ENCODE results near the gene ZNF394.

The ZNF394 gene

GRCh38 chr7:99452541-99452940 lies 47.5 kb downstream of the ZNF394 start:
- no peak overlapping the region for H3K4ac ChIP-seq (ENCODE audit: low read length)
- H3K79me1 ChIP-seq (ENCODE audit: low read depth, low read length): peaks cover 13% of the 10 kb centered on the region
- no peak overlapping the region for H3K4me3 ChIP-seq (ENCODE audit: low read length in 2 of 2)
- H3K18ac ChIP-seq (ENCODE audit: low read length): no peak overlapping the region
- no peak overlapping the region for H3K27ac ChIP-seq (replicated peaks; ENCODE audit: low read length)
- no peak overlapping the region for H3K4me2 ChIP-seq (ENCODE audit: insufficient read depth, low read length, poor library complexity, severe bottlenecking)
- no peaks in the 10 kb centered on the region for H3K27me3 ChIP-seq (ENCODE audit: control insufficient read depth in 3 of 3, insufficient read depth in 3 of 3, low read depth in 1 of 3, low read length in 3 of 3)
- H2BK5ac ChIP-seq (ENCODE audit: low read length): no peak overlapping the region
- no peak overlapping the region for H2AK5ac ChIP-seq (ENCODE audit: low read depth, low read length)
- no peak overlapping the region for H3K14ac ChIP-seq (ENCODE audit: low read length)
- H2BK12ac ChIP-seq (ENCODE audit: low read length): no peak overlapping the region
- H2BK120ac ChIP-seq (ENCODE audit: low read depth, low read length): no peak overlapping the region
- H3K36me3 ChIP-seq (replicated peaks in 1 of 2; ENCODE audit: control insufficient read depth in 2 of 2, insufficient read depth in 2 of 2, low read length in 2 of 2): peaks cover 84 to 99% of the 10 kb centered on the region in 2 donors
- H4K91ac ChIP-seq (ENCODE audit: low read depth, low read length, poor library complexity): no peak overlapping the region
- no peak overlapping the region for H3K9ac ChIP-seq (ENCODE audit: low read depth, low read length, poor library complexity)
- no CpG with 5 or more reads among the region's 13 CpGs for WGBS, 2 donors (ENCODE audit: extremely low coverage in 2 of 2, insufficient read length in 2 of 2, insufficient replicate concordance in 1 of 2)
- no peak overlapping the region for H2BK15ac ChIP-seq (ENCODE audit: low read length)
- no peaks in the 10 kb centered on the region for H3K9me3 ChIP-seq (replicated peaks in 1 of 2; ENCODE audit: control insufficient read depth in 2 of 2, insufficient read depth in 1 of 2, low read depth in 1 of 2, low read length in 2 of 2)
- H3K4me1 ChIP-seq (ENCODE audit: control insufficient read depth in 2 of 2, insufficient read depth in 1 of 2, low read depth in 1 of 2, low read length in 2 of 2): no peaks in the 10 kb centered on the region
- no peak overlapping the region for H4K8ac ChIP-seq (ENCODE audit: low read depth, low read length)
- DNase-seq (ENCODE audit: low spot score): no peak
- H3K23ac ChIP-seq (ENCODE audit: low read depth, low read length, poor library complexity): peak overlapping the region; percentile 48
- no peak overlapping the region for H2AFZ ChIP-seq (ENCODE audit: low read length)

- Histone ChIP-seq H3K27me3 (ENCODE audit: control insufficient read depth in 3 of 3, insufficient read depth in 3 of 3, low read depth in 1 of 3, low read length in 3 of 3) (no peaks in the 10 kb centered on the region), H3K4me2 (ENCODE audit: insufficient read depth, low read length, poor library complexity, severe bottlenecking) (no peak overlapping the region), H3K9ac (ENCODE audit: low read depth, low read length, poor library complexity) (no peak overlapping the region), H3K4me3 (ENCODE audit: low read length in 2 of 2) (no peak overlapping the region), H3K36me3 (replicated peaks in 1 of 2; ENCODE audit: control insufficient read depth in 2 of 2, insufficient read depth in 2 of 2, low read length in 2 of 2) (peaks cover 79 to 99% of the 10 kb centered on the region in 2 donors), H2AK5ac (ENCODE audit: low read depth, low read length) (no peak overlapping the region), H3K79me1 (ENCODE audit: low read depth, low read length) (peaks cover 10% of the 10 kb centered on the region), H3K18ac (ENCODE audit: low read length) (no peak overlapping the region), H4K8ac (ENCODE audit: low read depth, low read length) (no peak overlapping the region), H3K14ac (ENCODE audit: low read length) (no peak overlapping the region), H3K23ac (ENCODE audit: low read depth, low read length, poor library complexity) (peak overlapping the region; percentile 48), H3K4ac (ENCODE audit: low read length) (no peak overlapping the region), H2BK120ac (ENCODE audit: low read depth, low read length) (no peak overlapping the region), H2BK15ac (ENCODE audit: low read length) (no peak overlapping the region), H4K91ac (ENCODE audit: low read depth, low read length, poor library complexity) (no peak overlapping the region), H3K4me1 (ENCODE audit: control insufficient read depth in 2 of 2, insufficient read depth in 1 of 2, low read depth in 1 of 2, low read length in 2 of 2) (no peaks in the 10 kb centered on the region), H2BK5ac (ENCODE audit: low read length) (no peak overlapping the region), H3K27ac (replicated peaks; ENCODE audit: low read length) (no peak overlapping the region), H2AFZ (ENCODE audit: low read length) (no peak overlapping the region), H2BK12ac (ENCODE audit: low read length) (no peak overlapping the region), H3K9me3 (replicated peaks in 1 of 2; ENCODE audit: control insufficient read depth in 2 of 2, insufficient read depth in 1 of 2, low read depth in 1 of 2, low read length in 2 of 2) (no peaks in the 10 kb centered on the region)
- no CpG with 5 or more reads among the region's 8 CpGs for whole genome bisulfite sequencing, 2 donors (ENCODE audit: extremely low coverage in 2 of 2, insufficient read length in 2 of 2, insufficient replicate concordance in 1 of 2)
- DNase-seq (ENCODE audit: low spot score): no peak
Observed at GRCh38 chr7:99451936-99452335, 48.1 kb downstream of the ZNF394 start.

GRCh38 chr7:99449326-99449725 lies 50.8 kb downstream of the ZNF394 start:
- no peak overlapping the region for H4K8ac ChIP-seq (ENCODE audit: low read depth, low read length)
- H3K4ac ChIP-seq (ENCODE audit: low read length): no peak overlapping the region
- no peak overlapping the region for H3K18ac ChIP-seq (ENCODE audit: low read length)
- H3K4me3 ChIP-seq (ENCODE audit: low read length in 2 of 2): peak overlapping the region in 1 of 2 donors; percentile 3
- no peak for DNase-seq (ENCODE audit: low spot score)
- H3K79me1 ChIP-seq (ENCODE audit: low read depth, low read length): peaks cover 10% of the 10 kb centered on the region
- H3K4me2 ChIP-seq (ENCODE audit: insufficient read depth, low read length, poor library complexity, severe bottlenecking): no peak overlapping the region
- H2AFZ ChIP-seq (ENCODE audit: low read length): no peak overlapping the region
- H3K9me3 ChIP-seq (replicated peaks in 1 of 2; ENCODE audit: control insufficient read depth in 2 of 2, insufficient read depth in 1 of 2, low read depth in 1 of 2, low read length in 2 of 2): no peaks in the 10 kb centered on the region
- no peaks in the 10 kb centered on the region for H3K27me3 ChIP-seq (ENCODE audit: control insufficient read depth in 3 of 3, insufficient read depth in 3 of 3, low read depth in 1 of 3, low read length in 3 of 3)
- H2AK5ac ChIP-seq (ENCODE audit: low read depth, low read length): no peak overlapping the region
- H3K14ac ChIP-seq (ENCODE audit: low read length): no peak overlapping the region
- no peak overlapping the region for H2BK5ac ChIP-seq (ENCODE audit: low read length)
- no peak overlapping the region for H3K27ac ChIP-seq (replicated peaks; ENCODE audit: low read length)
- no peak overlapping the region for H2BK12ac ChIP-seq (ENCODE audit: low read length)
- peaks cover 75 to 97% of the 10 kb centered on the region in 2 donors for H3K36me3 ChIP-seq (replicated peaks in 1 of 2; ENCODE audit: control insufficient read depth in 2 of 2, insufficient read depth in 2 of 2, low read length in 2 of 2)
- no CpG with 5 or more reads among the region's 5 CpGs for WGBS, 2 donors (ENCODE audit: extremely low coverage in 2 of 2, insufficient read length in 2 of 2, insufficient replicate concordance in 1 of 2)
- H3K23ac ChIP-seq (ENCODE audit: low read depth, low read length, poor library complexity): no peak overlapping the region
- no peak overlapping the region for H2BK120ac ChIP-seq (ENCODE audit: low read depth, low read length)
- no peak overlapping the region for H3K9ac ChIP-seq (ENCODE audit: low read depth, low read length, poor library complexity)
- H2BK15ac ChIP-seq (ENCODE audit: low read length): no peak overlapping the region
- no peak overlapping the region for H4K91ac ChIP-seq (ENCODE audit: low read depth, low read length, poor library complexity)
- no peaks in the 10 kb centered on the region for H3K4me1 ChIP-seq (ENCODE audit: control insufficient read depth in 2 of 2, insufficient read depth in 1 of 2, low read depth in 1 of 2, low read length in 2 of 2)

- no peak overlapping the region for H3K23ac ChIP-seq (ENCODE audit: low read depth, low read length, poor library complexity)
- H2BK5ac ChIP-seq (ENCODE audit: low read length): no peak overlapping the region
- H2AK5ac ChIP-seq (ENCODE audit: low read depth, low read length): no peak overlapping the region
- H3K4ac ChIP-seq (ENCODE audit: low read length): no peak overlapping the region
- H3K9me3 ChIP-seq (replicated peaks in 1 of 2; ENCODE audit: control insufficient read depth in 2 of 2, insufficient read depth in 1 of 2, low read depth in 1 of 2, low read length in 2 of 2): no peaks in the 10 kb centered on the region
- H3K4me3 ChIP-seq (ENCODE audit: low read length in 2 of 2): no peak overlapping the region
- no peak overlapping the region for H3K4me2 ChIP-seq (ENCODE audit: insufficient read depth, low read length, poor library complexity, severe bottlenecking)
- H3K79me1 ChIP-seq (ENCODE audit: low read depth, low read length): peaks cover 10% of the 10 kb centered on the region
- H3K27ac ChIP-seq (replicated peaks; ENCODE audit: low read length): no peak overlapping the region
- H2BK15ac ChIP-seq (ENCODE audit: low read length): no peak overlapping the region
- no peak overlapping the region for H4K8ac ChIP-seq (ENCODE audit: low read depth, low read length)
- DNase-seq (ENCODE audit: low spot score): no peak
- no peak overlapping the region for H3K14ac ChIP-seq (ENCODE audit: low read length)
- H3K4me1 ChIP-seq (ENCODE audit: control insufficient read depth in 2 of 2, insufficient read depth in 1 of 2, low read depth in 1 of 2, low read length in 2 of 2): no peaks in the 10 kb centered on the region
- peaks cover 72 to 97% of the 10 kb centered on the region in 2 donors for H3K36me3 ChIP-seq (replicated peaks in 1 of 2; ENCODE audit: control insufficient read depth in 2 of 2, insufficient read depth in 2 of 2, low read length in 2 of 2)
- no peak overlapping the region for H2AFZ ChIP-seq (ENCODE audit: low read length)
- H2BK120ac ChIP-seq (ENCODE audit: low read depth, low read length): no peak overlapping the region
- peak overlapping the region; percentile 30 for H3K9ac ChIP-seq (ENCODE audit: low read depth, low read length, poor library complexity)
- H3K18ac ChIP-seq (ENCODE audit: low read length): no peak overlapping the region
- H4K91ac ChIP-seq (ENCODE audit: low read depth, low read length, poor library complexity): no peak overlapping the region
- H2BK12ac ChIP-seq (ENCODE audit: low read length): no peak overlapping the region
- no CpG with 5 or more reads among the region's 10 CpGs for WGBS, 2 donors (ENCODE audit: extremely low coverage in 2 of 2, insufficient read length in 2 of 2, insufficient replicate concordance in 1 of 2)
- no peaks in the 10 kb centered on the region for H3K27me3 ChIP-seq (ENCODE audit: control insufficient read depth in 3 of 3, insufficient read depth in 3 of 3, low read depth in 1 of 3, low read length in 3 of 3)
Observed at GRCh38 chr7:99448855-99449254, 51.2 kb downstream of the ZNF394 start.
